Measurements from ENCODE around the gene XIST.
"Not testable (repeated sequence)": the region's sequence is repeated elsewhere in the genome, so short reads cannot be mapped to it uniquely, and the experiment has no call there.

The XIST gene

DNA sequence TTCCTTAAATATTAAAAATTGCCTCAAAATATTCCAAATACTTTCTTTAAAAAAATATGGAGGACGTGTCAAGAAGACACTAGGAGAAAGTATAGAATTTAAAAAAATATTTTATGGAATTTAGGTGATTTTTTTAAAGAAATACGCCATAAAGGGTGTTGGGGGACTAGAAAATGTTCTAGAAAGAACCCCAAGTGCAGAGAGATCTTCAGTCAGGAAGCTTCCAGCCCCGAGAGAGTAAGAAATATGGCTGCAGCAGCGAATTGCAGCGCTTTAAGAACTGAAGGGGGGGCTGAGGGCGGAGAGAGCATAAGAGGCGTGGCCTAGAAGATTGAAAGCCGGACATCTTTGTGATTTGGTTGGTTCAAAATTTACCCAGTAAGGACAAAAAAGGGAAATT lies at the start of gene XIST:
XIST (minus strand) TSS at position 248 of the 400 bp plus-strand sequence.
- TF ChIP-seq ZC3H10 (CRISPR knock-in tag; IDR thresholded peaks at IDR 0.05) (no peak), ZNF8 (CRISPR knock-in tag; IDR thresholded peaks at IDR 0.05) (no peak), ZFP3 (CRISPR knock-in tag; IDR thresholded peaks at IDR 0.05) (no peak), SNAI2 (CRISPR knock-in tag; IDR thresholded peaks at IDR 0.05) (no peak), ZNF70 (CRISPR knock-in tag; IDR thresholded peaks at IDR 0.05) (no peak), ISL1 (CRISPR knock-in tag; IDR thresholded peaks at IDR 0.05) (no peak), CSDC2 (CRISPR knock-in tag; IDR thresholded peaks at IDR 0.05) (no peak), ARNTL (CRISPR knock-in tag; IDR thresholded peaks at IDR 0.05; ENCODE audit: borderline replicate concordance, low read depth) (no peak), OSR1 (CRISPR knock-in tag; IDR thresholded peaks at IDR 0.05) (no peak), BACH2 (CRISPR knock-in tag; IDR thresholded peaks at IDR 0.05; ENCODE audit: borderline replicate concordance) (no peak), ZFP30 (CRISPR knock-in tag; IDR thresholded peaks at IDR 0.05) (no peak), ZNF565 (CRISPR knock-in tag; conservative IDR thresholded peaks at IDR 0.05; ENCODE audit: low read depth) (no peak)
- TF ChIP-seq, protein P1, sequence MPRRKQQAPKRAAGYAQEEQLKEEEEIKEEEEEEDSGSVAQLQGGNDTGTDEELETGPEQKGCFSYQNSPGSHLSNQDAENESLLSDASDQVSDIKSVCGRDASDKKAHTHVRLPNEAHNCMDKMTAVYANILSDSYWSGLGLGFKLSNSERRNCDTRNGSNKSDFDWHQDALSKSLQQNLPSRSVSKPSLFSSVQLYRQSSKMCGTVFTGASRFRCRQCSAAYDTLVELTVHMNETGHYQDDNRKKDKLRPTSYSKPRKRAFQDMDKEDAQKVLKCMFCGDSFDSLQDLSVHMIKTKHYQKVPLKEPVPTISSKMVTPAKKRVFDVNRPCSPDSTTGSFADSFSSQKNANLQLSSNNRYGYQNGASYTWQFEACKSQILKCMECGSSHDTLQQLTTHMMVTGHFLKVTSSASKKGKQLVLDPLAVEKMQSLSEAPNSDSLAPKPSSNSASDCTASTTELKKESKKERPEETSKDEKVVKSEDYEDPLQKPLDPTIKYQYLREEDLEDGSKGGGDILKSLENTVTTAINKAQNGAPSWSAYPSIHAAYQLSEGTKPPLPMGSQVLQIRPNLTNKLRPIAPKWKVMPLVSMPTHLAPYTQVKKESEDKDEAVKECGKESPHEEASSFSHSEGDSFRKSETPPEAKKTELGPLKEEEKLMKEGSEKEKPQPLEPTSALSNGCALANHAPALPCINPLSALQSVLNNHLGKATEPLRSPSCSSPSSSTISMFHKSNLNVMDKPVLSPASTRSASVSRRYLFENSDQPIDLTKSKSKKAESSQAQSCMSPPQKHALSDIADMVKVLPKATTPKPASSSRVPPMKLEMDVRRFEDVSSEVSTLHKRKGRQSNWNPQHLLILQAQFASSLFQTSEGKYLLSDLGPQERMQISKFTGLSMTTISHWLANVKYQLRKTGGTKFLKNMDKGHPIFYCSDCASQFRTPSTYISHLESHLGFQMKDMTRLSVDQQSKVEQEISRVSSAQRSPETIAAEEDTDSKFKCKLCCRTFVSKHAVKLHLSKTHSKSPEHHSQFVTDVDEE (CRISPR knock-in tag; IDR thresholded peaks at IDR 0.05), result no peak
- TF ChIP-seq, protein P2, sequence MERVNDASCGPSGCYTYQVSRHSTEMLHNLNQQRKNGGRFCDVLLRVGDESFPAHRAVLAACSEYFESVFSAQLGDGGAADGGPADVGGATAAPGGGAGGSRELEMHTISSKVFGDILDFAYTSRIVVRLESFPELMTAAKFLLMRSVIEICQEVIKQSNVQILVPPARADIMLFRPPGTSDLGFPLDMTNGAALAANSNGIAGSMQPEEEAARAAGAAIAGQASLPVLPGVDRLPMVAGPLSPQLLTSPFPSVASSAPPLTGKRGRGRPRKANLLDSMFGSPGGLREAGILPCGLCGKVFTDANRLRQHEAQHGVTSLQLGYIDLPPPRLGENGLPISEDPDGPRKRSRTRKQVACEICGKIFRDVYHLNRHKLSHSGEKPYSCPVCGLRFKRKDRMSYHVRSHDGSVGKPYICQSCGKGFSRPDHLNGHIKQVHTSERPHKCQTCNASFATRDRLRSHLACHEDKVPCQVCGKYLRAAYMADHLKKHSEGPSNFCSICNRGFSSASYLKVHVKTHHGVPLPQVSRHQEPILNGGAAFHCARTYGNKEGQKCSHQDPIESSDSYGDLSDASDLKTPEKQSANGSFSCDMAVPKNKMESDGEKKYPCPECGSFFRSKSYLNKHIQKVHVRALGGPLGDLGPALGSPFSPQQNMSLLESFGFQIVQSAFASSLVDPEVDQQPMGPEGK (CRISPR knock-in tag; IDR thresholded peaks at IDR 0.05; ENCODE audit: borderline replicate concordance), result no peak
- TF ChIP-seq, protein P3, sequence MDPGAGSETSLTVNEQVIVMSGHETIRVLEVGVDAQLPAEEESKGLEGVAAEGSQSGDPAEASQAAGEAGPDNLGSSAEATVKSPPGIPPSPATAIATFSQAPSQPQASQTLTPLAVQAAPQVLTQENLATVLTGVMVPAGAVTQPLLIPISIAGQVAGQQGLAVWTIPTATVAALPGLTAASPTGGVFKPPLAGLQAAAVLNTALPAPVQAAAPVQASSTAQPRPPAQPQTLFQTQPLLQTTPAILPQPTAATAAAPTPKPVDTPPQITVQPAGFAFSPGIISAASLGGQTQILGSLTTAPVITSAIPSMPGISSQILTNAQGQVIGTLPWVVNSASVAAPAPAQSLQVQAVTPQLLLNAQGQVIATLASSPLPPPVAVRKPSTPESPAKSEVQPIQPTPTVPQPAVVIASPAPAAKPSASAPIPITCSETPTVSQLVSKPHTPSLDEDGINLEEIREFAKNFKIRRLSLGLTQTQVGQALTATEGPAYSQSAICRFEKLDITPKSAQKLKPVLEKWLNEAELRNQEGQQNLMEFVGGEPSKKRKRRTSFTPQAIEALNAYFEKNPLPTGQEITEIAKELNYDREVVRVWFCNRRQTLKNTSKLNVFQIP (CRISPR knock-in tag; IDR thresholded peaks at IDR 0.05; ENCODE audit: borderline replicate concordance, low read depth), result no peak
- ATAC-seq, result peak; percentile 18

DNA sequence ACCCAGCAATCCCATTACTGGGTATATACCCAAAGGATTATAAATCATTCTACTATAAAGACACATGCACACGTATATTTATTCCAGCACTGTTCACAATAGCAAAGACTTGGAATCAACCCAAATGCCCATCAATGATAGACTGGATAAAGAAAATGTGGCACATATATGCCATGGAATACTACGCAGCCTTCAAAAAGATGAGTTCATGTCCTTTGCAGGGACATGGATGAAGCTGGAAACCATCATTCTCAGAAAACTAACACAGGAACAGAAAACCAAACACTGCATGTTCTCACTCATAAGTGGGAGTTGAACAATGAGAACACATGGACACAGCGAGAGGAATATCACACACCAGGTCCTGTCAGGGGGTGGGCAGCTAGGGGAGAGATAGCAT lies 45.8 kb upstream of the XIST start:
- not testable (repeated sequence) for ATAC-seq

DNA sequence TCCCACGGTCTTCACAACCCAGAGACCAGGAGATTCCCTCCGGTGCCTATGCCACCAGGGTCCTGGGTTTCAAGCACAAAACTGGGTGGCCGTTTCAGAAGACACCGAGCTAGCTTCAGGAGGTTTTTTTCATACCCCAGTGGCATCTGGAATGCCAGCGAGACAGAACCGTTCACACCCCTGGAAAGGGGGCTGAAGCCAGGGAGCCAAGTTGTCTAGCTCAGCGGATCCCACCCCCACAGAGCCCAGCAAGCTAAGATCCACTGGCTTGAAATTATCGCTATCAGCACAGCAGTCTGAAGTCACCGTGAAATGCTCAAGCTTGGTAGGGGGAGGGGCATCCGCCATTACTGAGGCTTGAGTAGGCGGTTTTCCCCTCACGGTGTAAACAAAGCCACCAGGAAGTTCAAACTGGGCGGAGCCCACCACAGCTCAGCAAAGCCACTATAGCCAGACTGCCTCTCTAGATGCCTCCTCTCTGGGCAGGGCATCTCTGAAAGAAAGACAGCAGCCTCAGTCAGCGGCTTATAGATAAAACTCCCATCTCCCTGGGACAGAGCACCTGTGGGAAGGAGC lies 40.1 kb upstream of the XIST start:
- ATAC-seq, result not testable (repeated sequence)

DNA sequence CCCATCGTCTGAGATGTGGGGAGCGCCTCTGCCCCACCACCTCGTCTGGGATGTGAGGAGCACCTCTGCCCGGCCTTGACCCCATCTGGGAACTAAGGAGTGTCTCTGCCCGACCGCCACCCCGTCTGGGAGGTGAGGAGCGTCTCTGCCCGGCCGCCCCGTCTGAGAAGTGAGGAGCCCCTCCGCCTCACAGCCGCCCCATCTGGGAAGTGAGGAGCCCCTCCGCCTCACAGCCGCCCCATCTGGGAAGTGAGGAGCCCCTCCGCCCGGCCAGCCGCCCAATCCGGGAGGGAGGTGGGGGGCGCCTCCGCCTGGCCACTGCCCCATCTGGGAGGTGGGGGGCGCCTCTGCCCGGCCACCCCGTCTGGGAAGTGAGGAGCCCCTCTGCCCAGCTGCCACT lies 29.7 kb upstream of the XIST start:
- not testable (repeated sequence) for ATAC-seq

DNA sequence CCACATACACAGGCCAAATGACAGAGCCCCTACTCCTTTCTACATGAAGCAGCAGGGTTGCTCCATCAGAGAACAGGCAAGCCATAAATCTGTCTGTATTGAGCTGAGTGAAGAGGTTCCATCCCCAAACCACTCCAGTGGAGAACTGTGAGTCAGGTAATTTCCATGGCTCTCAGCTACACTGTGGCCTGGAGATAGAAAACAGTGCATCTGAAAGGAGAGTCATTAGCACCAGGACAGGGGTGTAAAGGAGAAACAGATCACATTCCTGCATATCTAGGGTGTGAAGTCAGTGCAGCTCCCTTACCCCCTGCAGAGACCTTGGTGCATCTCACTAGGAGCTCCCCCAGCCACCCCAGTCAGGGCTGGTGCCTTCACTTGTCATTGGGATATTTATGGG lies 25.2 kb upstream of the XIST start:
- no peak for ATAC-seq
- TF ChIP-seq ZNF565 (CRISPR knock-in tag; conservative IDR thresholded peaks at IDR 0.05; ENCODE audit: low read depth), result no peak
- no peak for TF ChIP-seq PPARA (CRISPR knock-in tag; IDR thresholded peaks at IDR 0.05; ENCODE audit: borderline replicate concordance)
- TF ChIP-seq ZNF70 (CRISPR knock-in tag; IDR thresholded peaks at IDR 0.05), result no peak
- TF ChIP-seq ESRRG (CRISPR knock-in tag; IDR thresholded peaks at IDR 0.05), result no peak
- no peak for TF ChIP-seq TCF4 (CRISPR knock-in tag; IDR thresholded peaks at IDR 0.05; ENCODE audit: borderline replicate concordance)
- TF ChIP-seq TOX (CRISPR knock-in tag; IDR thresholded peaks at IDR 0.05; ENCODE audit: borderline replicate concordance), result no peak
- no peak for TF ChIP-seq ARNTL (CRISPR knock-in tag; IDR thresholded peaks at IDR 0.05; ENCODE audit: borderline replicate concordance, low read depth)
- TF ChIP-seq ZFP30 (CRISPR knock-in tag; IDR thresholded peaks at IDR 0.05), result no peak
- TF ChIP-seq, protein P1 (CRISPR knock-in tag; IDR thresholded peaks at IDR 0.05), result no peak
